Measurements from ENCODE around the gene KBTBD4.
A peak's percentile ranks its signal among the peaks of the same experiment; 100 is the strongest.

The KBTBD4 gene

GRCh38 chr11:47578524-47579494 is at the start of gene KBTBD4, which contains the start of gene NDUFS3:
KBTBD4 (minus strand) TSS chr11:47578970; CDS start chr11:47578951, 19 bp downstream.
NDUFS3 (plus strand) TSS chr11:47579074; CDS start chr11:47579092, 18 bp downstream.
- H3K9me3 Mint-ChIP-seq: no peaks in the 10 kb centered on the region
- DNase-seq: peak; percentile 90
- H3K27me3 Mint-ChIP-seq: peaks cover 2% of the 10 kb centered on the region
- peaks cover 57% of the 10 kb centered on the region for H3K36me3 Mint-ChIP-seq (ENCODE audit: low read depth)
- peak within 1 kb of the TSS; percentile 99 for H3K4me3 Mint-ChIP-seq
- ATAC-seq: peak; percentile 96
- H3K27ac Mint-ChIP-seq: peak within 1 kb of the TSS; percentile 97
- H3K4me1 Mint-ChIP-seq: peaks cover 47% of the 10 kb centered on the region

GRCh38 chr11:47628026-47628425 is 49.3 kb upstream of the KBTBD4 start:
- peaks cover 55% of the 10 kb centered on the region for H3K36me3 Mint-ChIP-seq (ENCODE audit: low read depth)

GRCh38 chr11:47626234-47626633 is 47.5 kb upstream of the KBTBD4 start:
- Mint-ChIP-seq H3K9me3 (no peaks in the 10 kb centered on the region), H3K4me1 (no peaks in the 10 kb centered on the region), H3K4me3 (no peak overlapping the region), H3K27ac (no peak overlapping the region), H3K36me3 (ENCODE audit: low read depth) (peaks cover 50% of the 10 kb centered on the region), H3K27me3 (no peaks in the 10 kb centered on the region)
- DNase-seq (no peak), ATAC-seq (no peak)

More at GRCh38 chr11:47628026-47628425, 49.3 kb upstream of the KBTBD4 start:
- no peak overlapping the region for H3K27ac Mint-ChIP-seq
- ATAC-seq: no peak
- no peaks in the 10 kb centered on the region for H3K27me3 Mint-ChIP-seq
- H3K4me3 Mint-ChIP-seq: no peak overlapping the region
- H3K9me3 Mint-ChIP-seq: no peaks in the 10 kb centered on the region
- DNase-seq: no peak
- no peaks in the 10 kb centered on the region for H3K4me1 Mint-ChIP-seq

GRCh38 chr11:47620836-47621378 is 42.1 kb upstream of the KBTBD4 start:
- ATAC-seq (no peak), DNase-seq (no peak)
- no peak overlapping the region for H3K27ac Mint-ChIP-seq
- H3K27me3 Mint-ChIP-seq: no peaks in the 10 kb centered on the region
- H3K4me3 Mint-ChIP-seq: no peak overlapping the region
- no peaks in the 10 kb centered on the region for H3K9me3 Mint-ChIP-seq
- no peaks in the 10 kb centered on the region for H3K4me1 Mint-ChIP-seq
- H3K36me3 Mint-ChIP-seq (ENCODE audit: low read depth): peaks cover 23% of the 10 kb centered on the region

GRCh38 chr11:47617417-47617809 is 38.6 kb upstream of the KBTBD4 start:
- ATAC-seq (no peak), DNase-seq (no peak)
- H3K9me3 Mint-ChIP-seq: no peaks in the 10 kb centered on the region
- no peaks in the 10 kb centered on the region for H3K27me3 Mint-ChIP-seq
- H3K36me3 Mint-ChIP-seq (ENCODE audit: low read depth): peaks cover 11% of the 10 kb centered on the region
- H3K27ac Mint-ChIP-seq: no peak overlapping the region
- H3K4me1 Mint-ChIP-seq: no peaks in the 10 kb centered on the region
- H3K4me3 Mint-ChIP-seq: no peak overlapping the region

GRCh38 chr11:47616726-47617416 is 38.1 kb upstream of the KBTBD4 start:
- H3K9me3 Mint-ChIP-seq: no peaks in the 10 kb centered on the region
- no peaks in the 10 kb centered on the region for H3K4me1 Mint-ChIP-seq
- no peak overlapping the region for H3K4me3 Mint-ChIP-seq
- ATAC-seq (no peak), DNase-seq (no peak)
- no peaks in the 10 kb centered on the region for H3K27me3 Mint-ChIP-seq
- peaks cover 11% of the 10 kb centered on the region for H3K36me3 Mint-ChIP-seq (ENCODE audit: low read depth)
- no peak overlapping the region for H3K27ac Mint-ChIP-seq

- Mint-ChIP-seq H3K36me3 (ENCODE audit: low read depth) (peaks cover 6% of the 10 kb centered on the region), H3K4me1 (peaks cover 3% of the 10 kb centered on the region), H3K27ac (no peak overlapping the region), H3K4me3 (no peak overlapping the region), H3K27me3 (no peaks in the 10 kb centered on the region), H3K9me3 (no peaks in the 10 kb centered on the region)
- ATAC-seq (no peak), DNase-seq (no peak)
Observed at GRCh38 chr11:47615249-47615648, 36.5 kb upstream of the KBTBD4 start.

GRCh38 chr11:47611348-47611794 is 32.6 kb upstream of the KBTBD4 start:
- Mint-ChIP-seq H3K4me3 (no peak overlapping the region), H3K9me3 (no peaks in the 10 kb centered on the region), H3K4me1 (peaks cover 5% of the 10 kb centered on the region), H3K27ac (no peak overlapping the region), H3K27me3 (no peaks in the 10 kb centered on the region), H3K36me3 (ENCODE audit: low read depth) (no peaks in the 10 kb centered on the region)
- ATAC-seq (no peak), DNase-seq (no peak)

GRCh38 chr11:47609675-47610074 is 30.9 kb upstream of the KBTBD4 start:
- no peaks in the 10 kb centered on the region for H3K9me3 Mint-ChIP-seq

GRCh38 chr11:47607380-47607779 is 28.6 kb upstream of the KBTBD4 start:
- ATAC-seq (no peak), DNase-seq (no peak)
- Mint-ChIP-seq H3K36me3 (ENCODE audit: low read depth) (no peaks in the 10 kb centered on the region), H3K27me3 (no peaks in the 10 kb centered on the region), H3K4me3 (no peak overlapping the region), H3K4me1 (peaks cover 5% of the 10 kb centered on the region), H3K27ac (no peak overlapping the region), H3K9me3 (no peaks in the 10 kb centered on the region)

More at GRCh38 chr11:47609675-47610074, 30.9 kb upstream of the KBTBD4 start:
- peak; percentile 33 for ATAC-seq
- no peak overlapping the region for H3K4me3 Mint-ChIP-seq
- DNase-seq: no peak
- H3K27me3 Mint-ChIP-seq: no peaks in the 10 kb centered on the region
- H3K27ac Mint-ChIP-seq: no peak overlapping the region
- no peaks in the 10 kb centered on the region for H3K36me3 Mint-ChIP-seq (ENCODE audit: low read depth)
- peaks cover 5% of the 10 kb centered on the region for H3K4me1 Mint-ChIP-seq

GRCh38 chr11:47606731-47607130 is 28.0 kb upstream of the KBTBD4 start:
- no peaks in the 10 kb centered on the region for H3K27me3 Mint-ChIP-seq
- DNase-seq (no peak), ATAC-seq (no peak)
- no peaks in the 10 kb centered on the region for H3K9me3 Mint-ChIP-seq
- no peak overlapping the region for H3K27ac Mint-ChIP-seq
- H3K36me3 Mint-ChIP-seq (ENCODE audit: low read depth): no peaks in the 10 kb centered on the region
- H3K4me1 Mint-ChIP-seq: peaks cover 5% of the 10 kb centered on the region
- no peak overlapping the region for H3K4me3 Mint-ChIP-seq

- Mint-ChIP-seq H3K4me1 (peaks cover 2% of the 10 kb centered on the region), H3K27me3 (no peaks in the 10 kb centered on the region), H3K36me3 (ENCODE audit: low read depth) (no peaks in the 10 kb centered on the region), H3K9me3 (no peaks in the 10 kb centered on the region), H3K4me3 (no peak overlapping the region), H3K27ac (no peak overlapping the region)
- DNase-seq (no peak), ATAC-seq (no peak)
Observed at GRCh38 chr11:47605921-47606320, 27.2 kb upstream of the KBTBD4 start.

- H3K4me1 Mint-ChIP-seq: peaks cover 2% of the 10 kb centered on the region
- no peak overlapping the region for H3K27ac Mint-ChIP-seq
- no peak overlapping the region for H3K4me3 Mint-ChIP-seq
- no peak for DNase-seq
- no peaks in the 10 kb centered on the region for H3K27me3 Mint-ChIP-seq
- H3K36me3 Mint-ChIP-seq (ENCODE audit: low read depth): no peaks in the 10 kb centered on the region
- H3K9me3 Mint-ChIP-seq: no peaks in the 10 kb centered on the region
- ATAC-seq: no peak
Observed at GRCh38 chr11:47603295-47603694, 24.5 kb upstream of the KBTBD4 start.

GRCh38 chr11:47599902-47600301 is 21.1 kb upstream of the KBTBD4 start:
- no peak overlapping the region for H3K4me3 Mint-ChIP-seq
- peaks cover 5% of the 10 kb centered on the region for H3K27me3 Mint-ChIP-seq
- no peak for DNase-seq
- no peak overlapping the region for H3K27ac Mint-ChIP-seq
- no peaks in the 10 kb centered on the region for H3K9me3 Mint-ChIP-seq
- ATAC-seq: no peak
- H3K36me3 Mint-ChIP-seq (ENCODE audit: low read depth): no peaks in the 10 kb centered on the region
- H3K4me1 Mint-ChIP-seq: no peaks in the 10 kb centered on the region
